Caco-2 (cell line): ENCODE data around the gene CALML5. TPM values are rescaled to one million over a fixed set of nuclear protein-coding genes. Genes with fewer than 3 reads are reported as not detected.

Experiments used
- BruUV-seq: library from RNA; stranded (reverse); fragments of 400-500 nt; replicated peaks from 2 replicates; lab custom pipeline; 2021; lab: Mats Ljungman, UMichigan
- CTCF ChIA-PET: fragments of 300-600 bp; sonication (Branson Sonifier 250); formaldehyde crosslinking; loops from one replicate; lab custom pipeline; 2022; ENCODE audit warnings: antibody characterized with exemption; lab: Charles Lee
- POLR2A ChIA-PET: fragments of 300-600 bp; sonication (Branson Sonifier 250); formaldehyde crosslinking; loops from one replicate; lab custom pipeline; 2022; ENCODE audit warnings: antibody characterized with exemption; lab: Charles Lee
- DNase-seq, 2 experiments: peaks; one replicate each; pipeline versions ENCODE4 v3.0.0 to v3.0.0-alpha.2; 2020 to 2022
- H3K27me3 ChIP-seq: replicated peaks from 2 replicates; pipeline ENCODE4 v1.6.0; 2011; ENCODE audit warnings: low read length; ENCODE audit not compliant: control insufficient read depth, insufficient read depth
- H3K36me3 ChIP-seq: 2 replicates; pipeline ENCODE4 v1.5.1; 2011; ENCODE audit warnings: low read length; ENCODE audit not compliant: control insufficient read depth, insufficient read depth
- H3K4me1 ChIP-seq: fragments of 250-450 bp; sonication (Bioruptor Pico); 2 replicates; pipeline ENCODE4 v1.5.1; 2020; ENCODE audit warnings: mild to moderate bottlenecking
- H3K4me3 ChIP-seq: 2 replicates; pipeline ENCODE4 v1.5.1; 2011; ENCODE audit warnings: low read depth, mild to moderate bottlenecking, control low read depth, low read length
- H3K9me3 ChIP-seq: fragments of 250-450 bp; sonication (Bioruptor Pico); 2 replicates; pipeline ENCODE4 v1.5.1; 2020; ENCODE audit warnings: mild to moderate bottlenecking, moderate library complexity
- H3K27ac Mint-ChIP-seq: one replicate; pipeline ENCODE4 v1.8.0; 2022; ENCODE audit warnings: mixed read lengths; ENCODE audit not compliant: unreplicated experiment
- H3K27me3 Mint-ChIP-seq: one replicate; pipeline ENCODE4 v1.8.0; 2022; ENCODE audit warnings: mixed read lengths; ENCODE audit not compliant: insufficient read depth, unreplicated experiment
- H3K36me3 Mint-ChIP-seq: one replicate; pipeline ENCODE4 v1.8.0; 2022; ENCODE audit warnings: mild to moderate bottlenecking, mixed read lengths; ENCODE audit not compliant: insufficient read depth, unreplicated experiment
- H3K4me1 Mint-ChIP-seq: one replicate; pipeline ENCODE4 v1.8.0; 2022; ENCODE audit warnings: low read depth, mixed read lengths; ENCODE audit not compliant: unreplicated experiment
- H3K4me3 Mint-ChIP-seq: one replicate; pipeline ENCODE4 v1.8.0; 2022; ENCODE audit warnings: mild to moderate bottlenecking, moderate library complexity, mixed read lengths; ENCODE audit not compliant: unreplicated experiment
- H3K9me3 Mint-ChIP-seq: one replicate; pipeline ENCODE4 v1.8.0; 2022; ENCODE audit warnings: mixed read lengths; ENCODE audit not compliant: unreplicated experiment
- intact Hi-C: fragments of 100-400 bp; cut with micrococcal nuclease; formaldehyde crosslinking; loops from one replicate; pipeline ENCODE4 v1.10.0; 2022; ENCODE audit not compliant: unreplicated experiment
- total RNA-seq: library from RNA; stranded (reverse); gene quantifications from 2 replicates; pipeline ENCODE4 v1.2.3, GENCODE V29; 2022
- TF ChIP-seq, protein P1 (sequence below), 2 experiments: fragments of 200-600 bp in 1 of 2; IDR thresholded peaks; 1 replicate in 1 of 2; 2 replicates in 1 of 2; pipeline versions ENCODE4 v1.5.1 to v1.8.0; 2011 to 2022; ENCODE audit warnings: antibody characterized with exemption in 1 of 2, control low read depth in 1 of 2, inconsistent platforms in 1 of 2, low read depth in 1 of 2, low read length in 1 of 2, mild to moderate bottlenecking in 1 of 2, moderate library complexity in 1 of 2; ENCODE audit not compliant: insufficient read depth in 1 of 2, severe bottlenecking in 1 of 2, unreplicated experiment in 1 of 2

CALML5 gene
- total RNA-seq, 1 experiment from 2014 or later, result not detected

DNA sequence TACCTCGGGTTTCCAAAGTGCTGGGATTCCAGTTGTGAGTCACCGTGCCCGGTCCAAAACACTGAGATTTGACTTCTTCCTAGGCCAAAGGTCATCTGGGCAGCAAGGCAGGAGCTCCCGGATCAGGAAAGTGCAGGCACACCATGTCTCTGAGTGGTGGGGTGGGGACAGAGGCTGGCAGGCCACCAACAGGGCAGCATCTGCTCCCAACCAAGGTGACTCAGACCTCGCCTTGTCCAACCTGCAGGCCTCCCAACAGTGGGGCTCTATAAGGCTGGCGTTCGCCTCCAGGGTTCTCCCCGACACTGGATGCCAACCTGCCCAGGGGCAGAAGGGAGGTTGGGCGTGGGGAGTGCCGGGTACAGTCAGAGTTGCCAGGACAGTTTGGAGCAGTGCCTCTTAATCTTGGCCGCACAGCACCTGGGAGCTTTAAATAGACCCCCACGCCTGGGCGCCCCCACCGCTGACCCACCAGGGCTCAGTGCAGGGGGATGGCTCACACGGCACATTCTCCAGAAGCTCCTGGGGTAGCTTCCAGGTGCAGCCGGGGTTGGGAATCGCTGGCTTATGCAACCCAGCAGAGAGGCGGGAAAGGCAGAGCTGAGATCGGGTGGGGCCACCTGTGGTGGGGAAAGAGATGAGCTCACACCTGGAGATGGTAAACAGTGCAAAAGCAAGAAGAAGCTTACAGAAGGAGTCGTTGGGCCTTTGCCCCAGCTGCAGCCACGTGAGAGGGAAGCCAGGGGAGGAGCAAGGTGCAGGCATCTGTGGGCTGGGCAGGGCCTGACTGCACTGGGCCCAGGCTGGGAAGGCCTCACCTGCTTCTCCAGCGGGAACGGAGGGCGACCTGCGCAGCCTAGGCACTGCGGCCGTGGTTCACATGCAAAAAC is 10.9 kb downstream of the CALML5 start:
- peak; percentile 89 to 94 for DNase-seq
- Histone ChIP-seq H3K9me3 (peaks cover 25% of the 10 kb centered on the region), H3K36me3 (peaks cover 9% of the 10 kb centered on the region), H3K4me1 (peaks cover 33% of the 10 kb centered on the region), H3K4me3 (no peak overlapping the region), H3K27me3 (no peaks in the 10 kb centered on the region)
- intact Hi-C loops, result loop anchor here (2.0 kb wide), 1 partner anchor 22 kb away; no protein-coding TSS in a partner anchor
- POLR2A ChIA-PET, result interaction anchor here (0.6 to 2.0 kb wide), 3 partner anchors 15 to 167 kb away, joined by 3 to 6 read pairs (median 3); no protein-coding TSS in a partner anchor
- TF ChIP-seq, protein P1, sequence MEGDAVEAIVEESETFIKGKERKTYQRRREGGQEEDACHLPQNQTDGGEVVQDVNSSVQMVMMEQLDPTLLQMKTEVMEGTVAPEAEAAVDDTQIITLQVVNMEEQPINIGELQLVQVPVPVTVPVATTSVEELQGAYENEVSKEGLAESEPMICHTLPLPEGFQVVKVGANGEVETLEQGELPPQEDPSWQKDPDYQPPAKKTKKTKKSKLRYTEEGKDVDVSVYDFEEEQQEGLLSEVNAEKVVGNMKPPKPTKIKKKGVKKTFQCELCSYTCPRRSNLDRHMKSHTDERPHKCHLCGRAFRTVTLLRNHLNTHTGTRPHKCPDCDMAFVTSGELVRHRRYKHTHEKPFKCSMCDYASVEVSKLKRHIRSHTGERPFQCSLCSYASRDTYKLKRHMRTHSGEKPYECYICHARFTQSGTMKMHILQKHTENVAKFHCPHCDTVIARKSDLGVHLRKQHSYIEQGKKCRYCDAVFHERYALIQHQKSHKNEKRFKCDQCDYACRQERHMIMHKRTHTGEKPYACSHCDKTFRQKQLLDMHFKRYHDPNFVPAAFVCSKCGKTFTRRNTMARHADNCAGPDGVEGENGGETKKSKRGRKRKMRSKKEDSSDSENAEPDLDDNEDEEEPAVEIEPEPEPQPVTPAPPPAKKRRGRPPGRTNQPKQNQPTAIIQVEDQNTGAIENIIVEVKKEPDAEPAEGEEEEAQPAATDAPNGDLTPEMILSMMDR (IDR thresholded peaks at IDR 0.05; ENCODE audit: insufficient read depth in 1 of 2, low read depth in 1 of 2, low read length in 1 of 2, severe bottlenecking in 1 of 2, unreplicated experiment in 1 of 2), result no peak
- Mint-ChIP-seq H3K4me3 (no peak overlapping the region), H3K9me3 (peaks cover 10% of the 10 kb centered on the region), H3K27me3 (no peaks in the 10 kb centered on the region), H3K4me1 (peaks cover 11% of the 10 kb centered on the region), H3K27ac (peak overlapping the region; percentile 84), H3K36me3 (peaks cover 35% of the 10 kb centered on the region)
- CTCF ChIA-PET, result interaction anchor here (0.7 to 1.6 kb wide), 4 partner anchors 21 to 673 kb away, joined by 3 to 6 read pairs (median 6); no protein-coding TSS in a partner anchor
- BruUV-seq, result no TSS peak

GRCh38 chr10:5486853-5487235 is 12.5 kb downstream of the CALML5 start:
- CTCF ChIA-PET, result interaction anchor here (1.1 kb wide), 1 partner anchor 136 kb away, joined by 4 read pairs; no protein-coding TSS in a partner anchor
- Histone ChIP-seq H3K36me3 (peaks cover 5% of the 10 kb centered on the region), H3K4me3 (no peak overlapping the region), H3K4me1 (peaks cover 21% of the 10 kb centered on the region), H3K27me3 (no peaks in the 10 kb centered on the region), H3K9me3 (peaks cover 14% of the 10 kb centered on the region; the same call in 1 of the 2 replicates)
- no TSS peak for BruUV-seq
- DNase-seq, result no peak
- intact Hi-C loops, result no loop called here
- peaks cover 3% of the 10 kb centered on the region for H3K9me3 Mint-ChIP-seq
- peak overlapping the region; percentile 84 for H3K27ac Mint-ChIP-seq
- POLR2A ChIA-PET, result no interaction called here
- peaks cover 11% of the 10 kb centered on the region for H3K4me1 Mint-ChIP-seq
- peaks cover 25% of the 10 kb centered on the region for H3K36me3 Mint-ChIP-seq
- TF ChIP-seq, protein P1 (IDR thresholded peaks at IDR 0.05; ENCODE audit: insufficient read depth in 1 of 2, low read depth in 1 of 2, low read length in 1 of 2, severe bottlenecking in 1 of 2, unreplicated experiment in 1 of 2), result no peak
- H3K27me3 Mint-ChIP-seq, result no peaks in the 10 kb centered on the region
- no peak overlapping the region for H3K4me3 Mint-ChIP-seq
